GM12878 (cell line): ENCODE measurements around the gene TRABD2B. TPM values are rescaled to one million over a fixed set of nuclear protein-coding genes. Genes with fewer than 3 reads are reported as not detected.

ENCODE experiments used
- ATAC-seq: fragments of 200-7000 bp; cut with Tn5 transposase; 3 replicates; pipeline ENCODE4 v1.9.1; 2020; ENCODE audit warnings: mild to moderate bottlenecking, moderate library complexity
- BruUV-seq: library from RNA; stranded (reverse); fragments of 400-500 nt; replicated peaks from 2 replicates; lab custom pipeline; 2021; lab: Mats Ljungman, UMichigan
- CTCF ChIA-PET: fragments of 300-600 bp; sonication (Branson Sonifier 250); formaldehyde crosslinking; extraction: SDS; loops from one replicate; lab custom pipeline; 2021; ENCODE audit warnings: inconsistent platforms; lab: Yijun Ruan, JAX
- POLR2A ChIA-PET: fragments of 350-600 bp; formaldehyde crosslinking; extraction: SDS; loops from one replicate; lab custom pipeline; 2021; ENCODE audit warnings: inconsistent platforms; lab: Charles Lee
- RAD21 ChIA-PET: fragments of 300-600 bp; sonication (Branson Sonifier 250); formaldehyde crosslinking; loops from one replicate; lab custom pipeline; 2023; ENCODE audit warnings: antibody characterized with exemption; ENCODE audit not compliant: unreplicated experiment; lab: Charles Lee
- SMC1A ChIA-PET: fragments of 300-600 bp; sonication (Branson Sonifier 250); formaldehyde crosslinking; loops from one replicate; lab custom pipeline; 2023; ENCODE audit not compliant: unreplicated experiment, uncharacterized antibody; lab: Charles Lee
- DNase-seq: peaks from one replicate; pipeline ENCODE4 v3.0.0-alpha.2; 2011; ENCODE audit warnings: low read depth, low spot score
- FAIRE-seq: peaks from 3 replicates; lab custom pipeline; 2011; peaks lifted over from hg19 to GRCh38; lab: Jason Lieb, UNC
- H2AFZ ChIP-seq: 2 replicates; pipeline ENCODE4 v1.6.0; 2011; ENCODE audit warnings: low read depth, low read length, control low read depth; ENCODE audit not compliant: control insufficient read depth
- H3K27ac ChIP-seq: 2 replicates; pipeline ENCODE4 v1.5.1; 2011; ENCODE audit warnings: control low read depth; ENCODE audit not compliant: control insufficient read depth, insufficient read depth
- H3K27me3 ChIP-seq, 2 experiments: replicated peaks in 1 of 2; 2 replicates each; pipeline versions ENCODE4 v1.6.0 to v1.6.1; 2011; ENCODE audit warnings: low read length in 1 of 2; ENCODE audit not compliant: control insufficient read depth in 2 of 2, insufficient read depth in 2 of 2
- H3K36me3 ChIP-seq, 2 experiments: 2 replicates each; pipeline ENCODE4 v1.5.1; 2011; ENCODE audit warnings: low read length in 1 of 2; ENCODE audit not compliant: control insufficient read depth in 2 of 2, insufficient read depth in 2 of 2
- H3K4me1 ChIP-seq: 2 replicates; pipeline ENCODE4 v1.6.1; 2011; ENCODE audit warnings: mild to moderate bottlenecking, low read length, moderate library complexity, mixed read lengths; ENCODE audit not compliant: control insufficient read depth, insufficient read depth
- H3K4me2 ChIP-seq: 2 replicates; pipeline ENCODE4 v1.6.0; 2011; ENCODE audit warnings: control low read depth; ENCODE audit not compliant: control insufficient read depth, insufficient read depth
- H3K4me3 ChIP-seq: fragments of 200-600 bp; sonication (generic); 2 replicates; pipeline ENCODE4 v1.5.1; 2016
- H3K79me2 ChIP-seq: 2 replicates; pipeline ENCODE4 v1.6.0; 2011; ENCODE audit warnings: low read length; ENCODE audit not compliant: control insufficient read depth, insufficient read depth
- H3K9ac ChIP-seq: 2 replicates; pipeline ENCODE4 v1.8.0; 2011; ENCODE audit warnings: low read length, control low read depth, mixed read lengths; ENCODE audit not compliant: control insufficient read depth, insufficient read depth
- H3K9me3 ChIP-seq: replicated peaks from 3 replicates; pipeline ENCODE4 v1.5.1; 2011; ENCODE audit warnings: mild to moderate bottlenecking, low read length; ENCODE audit not compliant: control insufficient read depth, insufficient read depth
- H4K20me1 ChIP-seq: 2 replicates; pipeline ENCODE4 v1.6.0; 2011; ENCODE audit not compliant: control insufficient read depth, insufficient read depth
- BCL11A ChIP-seq: IDR thresholded peaks from 2 replicates; pipeline ENCODE4 v1.6.1; 2011; ENCODE audit warnings: low read depth, low read length
- BCL3 ChIP-seq: IDR thresholded peaks from 2 replicates; pipeline ENCODE4 v1.6.1; 2011; ENCODE audit warnings: borderline replicate concordance, low read depth, mild to moderate bottlenecking, moderate library complexity, low read length; ENCODE audit not compliant: insufficient read depth, poor library complexity, severe bottlenecking
- ESRRA ChIP-seq: IDR thresholded peaks from 2 replicates; pipeline ENCODE4 v1.6.1; 2012; ENCODE audit warnings: mild to moderate bottlenecking, low read length, improper control_type of control experiment
- HCFC1 ChIP-seq: fragments of 150-350 bp; IDR thresholded peaks from 2 replicates; pipeline ENCODE4 v1.6.1; 2014; ENCODE audit warnings: low read length
- MTA2 ChIP-seq: fragments of 450-650 bp; IDR thresholded peaks from 2 replicates; pipeline ENCODE4 v1.6.1; 2016; ENCODE audit warnings: low read depth, mild to moderate bottlenecking, moderate library complexity
- USF2 ChIP-seq: IDR thresholded peaks from 2 replicates; pipeline ENCODE4 v1.6.1; 2011; ENCODE audit warnings: low read depth, low read length, improper control_type of control experiment, borderline replicate concordance
- ZBTB40 ChIP-seq: fragments of 450-650 bp; IDR thresholded peaks from 2 replicates; pipeline ENCODE4 v1.6.1; 2016; ENCODE audit warnings: mild to moderate bottlenecking, moderate library complexity, borderline replicate concordance
- WGBS: methylation state at CpG from one replicate; pipeline ENCODE4 v1.1.6; 2016; ENCODE audit warnings: low lambda C conversion rate; ENCODE audit not compliant: insufficient replicate concordance, insufficient coverage; ENCODE audit errors: missing lambda C conversion rate; 5-methylcytosine and 5-hydroxymethylcytosine counted together
- in situ Hi-C: fragments of 300-500 bp; cut with MboI; formaldehyde crosslinking; loops from 9 replicates; pipeline ENCODE4 v1.14.3; 2018; ENCODE audit warnings: mixed read lengths
- intact Hi-C: fragments of 100-400 bp; cut with micrococcal nuclease; formaldehyde crosslinking; loops from one replicate; pipeline ENCODE4 v1.14.2; 2022; ENCODE audit not compliant: unreplicated experiment
- polyA plus RNA-seq, 11 experiments: library from polyadenylated mRNA; depleted of rRNA in 4 of 11; unstranded in 6 of 11; stranded (reverse) in 5 of 11; fragments of >200 nt; fragmentation: Nextera tagmentation in 4 of 11; fragmentation: Illumina TruSeq in 1 of 11; extraction: Ambion mirVana in 4 of 11; extraction: Trizol in 1 of 11; gene quantifications; 1 replicate in 1 of 11; 2 replicates in 10 of 11; pipeline versions ENCODE4 v1.2.1 to v1.2.3, GENCODE V29; 2011 to 2016; ENCODE audit warnings: inconsistent platforms in 2 of 11, missing spikeins in 2 of 11, low read depth in 1 of 11
- total RNA-seq, 4 experiments: library from RNA; depleted of rRNA in 3 of 4; stranded (reverse); fragments of >200 nt in 3 of 4; fragmentation: Illumina TruSeq in 1 of 4; extraction: Trizol in 1 of 4; gene quantifications; 2 replicates each; pipeline versions ENCODE4 v1.2.1 to v1.2.3, GENCODE V29; 2013 to 2021
- TF ChIP-seq, protein P1 (sequence below): fragments of 450-650 bp; IDR thresholded peaks from 2 replicates; pipeline ENCODE4 v1.6.1; 2017; ENCODE audit warnings: low read depth, mild to moderate bottlenecking, moderate library complexity
- TF ChIP-seq, protein P2 (sequence below): IDR thresholded peaks from 2 replicates; pipeline ENCODE4 v1.6.1; 2012; ENCODE audit warnings: low read length, inconsistent platforms
- TF ChIP-seq, protein P3 (sequence below): IDR thresholded peaks from 2 replicates; pipeline ENCODE4 v1.6.1; 2012; ENCODE audit warnings: low read depth, low read length, improper control_type of control experiment

The TRABD2B gene
- total and polyA plus RNA-seq, 10 of the 15 experiments (the other 5 are each of a cell fraction or from before 2014, with no cell fraction given), result not detected

- TF ChIP-seq ZBTB40 (no peak), HCFC1 (no peak), BCL3 (no peak), ESRRA (no peak), BCL11A (no peak)
Measured at GRCh38 chr1:47727697-47728085, 269.5 kb downstream of the TRABD2B start (continued).

DNA sequence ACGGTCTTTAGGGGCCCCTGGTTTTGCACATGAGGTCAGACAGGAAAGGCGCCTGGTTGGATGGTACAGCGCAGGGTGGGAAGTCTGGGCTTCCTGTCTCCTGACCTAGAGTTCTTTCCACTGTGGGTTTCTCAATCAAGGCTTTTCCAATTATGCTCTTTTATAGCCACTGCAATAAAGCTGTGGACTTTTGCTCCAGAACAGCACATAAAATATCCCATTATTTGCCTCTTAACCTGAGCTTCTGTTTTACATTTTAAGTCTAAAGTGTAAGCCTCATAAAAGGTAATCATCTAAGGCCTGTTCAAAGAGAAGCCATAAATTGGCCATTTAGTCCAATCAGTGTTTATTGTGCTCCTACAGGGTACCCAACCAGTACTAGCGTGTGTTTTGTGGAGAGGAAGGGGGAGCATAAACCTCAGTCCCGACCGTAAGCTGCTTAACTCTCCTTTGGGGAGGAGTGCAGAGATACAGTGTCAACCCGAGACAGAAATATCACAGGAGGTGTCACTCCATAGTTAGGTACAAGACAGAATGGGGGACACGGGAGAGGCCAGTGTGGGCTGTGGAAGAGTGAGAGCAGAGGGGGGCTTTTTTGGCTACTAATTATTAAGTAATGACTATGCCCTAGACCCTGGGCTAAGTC, 270.0 kb downstream of the TRABD2B start:
- ChIA-PET RAD21 (interaction anchor here (1.0 to 2.3 kb wide), 8 partner anchors 278 to 394 kb away, joined by 3 to 23 read pairs (median 6); partner anchors contain the start of genes CMPK1 and FOXD2), SMC1A (interaction anchor here (1.1 to 3.8 kb wide), 7 partner anchors 9 to 295 kb away, joined by 3 to 15 read pairs (median 4); no protein-coding TSS in a partner anchor), CTCF (interaction anchor here (0.6 to 4.7 kb wide), 20 partner anchors 10 to 548 kb away, joined by 3 to 33 read pairs (median 10); partner anchors contain the start of gene FOXD2), POLR2A (no interaction called here)
- ATAC-seq (no peak), FAIRE-seq (no peak), DNase-seq (no peak)
- no TSS peak for BruUV-seq
- Histone ChIP-seq H3K9me3 (no peaks in the 10 kb centered on the region), H3K4me1 (no peaks in the 10 kb centered on the region), H3K9ac (no peak overlapping the region), H3K36me3 (no peaks in the 10 kb centered on the region), H3K27ac (no peak overlapping the region), H3K79me2 (no peaks in the 10 kb centered on the region), H3K4me3 (no peak overlapping the region), H4K20me1 (no peaks in the 10 kb centered on the region), H3K27me3 (peaks cover 5 to 6% of the 10 kb centered on the region in 2 experiments), H2AFZ (no peak overlapping the region), H3K4me2 (no peak overlapping the region)
- in situ Hi-C loops, result no loop called here
- intact Hi-C loops, result loop anchor here (5.0 kb wide), 1 partner anchor 290 kb away; the partner anchor contains the start of gene FOXD2
- 39% methylated on average over 8 of the region's 8 CpGs for WGBS
- TF ChIP-seq, protein P1, sequence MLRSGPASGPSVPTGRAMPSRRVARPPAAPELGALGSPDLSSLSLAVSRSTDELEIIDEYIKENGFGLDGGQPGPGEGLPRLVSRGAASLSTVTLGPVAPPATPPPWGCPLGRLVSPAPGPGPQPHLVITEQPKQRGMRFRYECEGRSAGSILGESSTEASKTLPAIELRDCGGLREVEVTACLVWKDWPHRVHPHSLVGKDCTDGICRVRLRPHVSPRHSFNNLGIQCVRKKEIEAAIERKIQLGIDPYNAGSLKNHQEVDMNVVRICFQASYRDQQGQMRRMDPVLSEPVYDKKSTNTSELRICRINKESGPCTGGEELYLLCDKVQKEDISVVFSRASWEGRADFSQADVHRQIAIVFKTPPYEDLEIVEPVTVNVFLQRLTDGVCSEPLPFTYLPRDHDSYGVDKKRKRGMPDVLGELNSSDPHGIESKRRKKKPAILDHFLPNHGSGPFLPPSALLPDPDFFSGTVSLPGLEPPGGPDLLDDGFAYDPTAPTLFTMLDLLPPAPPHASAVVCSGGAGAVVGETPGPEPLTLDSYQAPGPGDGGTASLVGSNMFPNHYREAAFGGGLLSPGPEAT, result no peak
- TF ChIP-seq, protein P2, sequence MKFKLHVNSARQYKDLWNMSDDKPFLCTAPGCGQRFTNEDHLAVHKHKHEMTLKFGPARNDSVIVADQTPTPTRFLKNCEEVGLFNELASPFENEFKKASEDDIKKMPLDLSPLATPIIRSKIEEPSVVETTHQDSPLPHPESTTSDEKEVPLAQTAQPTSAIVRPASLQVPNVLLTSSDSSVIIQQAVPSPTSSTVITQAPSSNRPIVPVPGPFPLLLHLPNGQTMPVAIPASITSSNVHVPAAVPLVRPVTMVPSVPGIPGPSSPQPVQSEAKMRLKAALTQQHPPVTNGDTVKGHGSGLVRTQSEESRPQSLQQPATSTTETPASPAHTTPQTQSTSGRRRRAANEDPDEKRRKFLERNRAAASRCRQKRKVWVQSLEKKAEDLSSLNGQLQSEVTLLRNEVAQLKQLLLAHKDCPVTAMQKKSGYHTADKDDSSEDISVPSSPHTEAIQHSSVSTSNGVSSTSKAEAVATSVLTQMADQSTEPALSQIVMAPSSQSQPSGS, result no peak
- TF ChIP-seq USF2 (no peak), MTA2 (no peak)
- TF ChIP-seq, protein P3, sequence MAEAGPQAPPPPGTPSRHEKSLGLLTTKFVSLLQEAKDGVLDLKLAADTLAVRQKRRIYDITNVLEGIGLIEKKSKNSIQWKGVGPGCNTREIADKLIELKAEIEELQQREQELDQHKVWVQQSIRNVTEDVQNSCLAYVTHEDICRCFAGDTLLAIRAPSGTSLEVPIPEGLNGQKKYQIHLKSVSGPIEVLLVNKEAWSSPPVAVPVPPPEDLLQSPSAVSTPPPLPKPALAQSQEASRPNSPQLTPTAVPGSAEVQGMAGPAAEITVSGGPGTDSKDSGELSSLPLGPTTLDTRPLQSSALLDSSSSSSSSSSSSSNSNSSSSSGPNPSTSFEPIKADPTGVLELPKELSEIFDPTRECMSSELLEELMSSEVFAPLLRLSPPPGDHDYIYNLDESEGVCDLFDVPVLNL, result no peak
